Tracheal epithelial cell (primary cell): ENCODE data around the gene EXD1. TPM values are rescaled to one million over a fixed set of nuclear protein-coding genes. Genes with fewer than 3 reads are reported as not detected.

Source experiments
- total RNA-seq: library from RNA; depleted of rRNA; stranded (reverse); fragments of >200 nt; gene quantifications from 2 replicates; pipeline ENCODE4 v1.2.1, GENCODE V29; 2014

The EXD1 gene
- 0.21 and 0.72 TPM in 2 replicates for total RNA-seq

GRCh38 chr15:41230650-41231421, at the start of gene EXD1, which contains the start of gene CHP1:
TSS of gene EXD1 (minus strand) at chr15:41230757. CDS start at chr15:41226575, 4,182 bp downstream.
TSS of gene CHP1 (plus strand) at chr15:41231268. CDS start at chr15:41231383, 115 bp downstream.

Other genes starting within 250 kb of the EXD1 start
- gene INO80, start 114.5 kb downstream of the EXD1 start, total RNA-seq = 16.4 and 25.2 TPM in 2 replicates
- gene CHP1, start 511 bp upstream of the EXD1 start, total RNA-seq = 67.7 and 109 TPM in 2 replicates
- gene OIP5, start 101.8 kb upstream of the EXD1 start, total RNA-seq = 1.1 and 1.7 TPM in 2 replicates
- gene NUSAP1, start 102.1 kb upstream of the EXD1 start, total RNA-seq = 3.6 and 10.8 TPM in 2 replicates
- gene NDUFAF1, start 171.7 kb upstream of the EXD1 start, total RNA-seq = 25.5 and 31.1 TPM in 2 replicates
- gene RTF1, start 186.3 kb upstream of the EXD1 start, total RNA-seq = 15.2 and 18.1 TPM in 2 replicates